ENCODE measurements around the gene FARP1.

Gene FARP1

DNA sequence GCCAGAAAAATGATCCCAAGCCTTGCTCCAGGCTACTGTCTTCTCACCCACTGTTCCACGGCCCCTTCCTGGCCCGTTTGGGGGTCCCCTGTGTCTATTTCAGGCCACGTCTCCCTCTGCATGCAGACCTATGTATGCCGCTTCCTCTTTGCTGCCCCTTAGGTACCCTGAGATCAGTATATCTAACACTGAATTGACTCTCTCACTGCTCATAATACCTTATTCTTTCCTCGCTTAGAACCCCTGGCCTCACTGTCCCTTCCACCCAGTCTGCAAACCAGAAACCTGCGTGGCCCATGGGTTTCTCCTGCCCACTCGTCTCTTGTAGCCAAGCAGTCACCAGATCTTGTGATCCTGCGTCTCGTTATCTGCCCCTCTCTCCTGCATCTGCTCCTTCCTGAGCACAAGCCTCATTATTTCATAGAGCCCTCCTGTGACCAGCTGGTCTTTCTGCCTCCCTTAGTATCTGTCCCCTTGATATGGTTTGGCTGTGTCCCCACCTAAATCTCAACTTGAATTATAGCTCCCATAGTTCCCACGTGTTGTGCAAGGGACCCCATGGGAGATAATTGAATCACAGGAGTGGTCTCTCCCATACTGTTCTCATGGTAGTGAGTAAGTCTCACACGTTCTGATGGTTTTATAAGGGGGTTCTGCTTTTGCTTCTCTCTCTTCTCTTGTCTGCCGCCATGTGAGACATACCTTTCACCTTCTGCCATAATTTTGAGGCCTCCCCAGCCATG is 143.1 kb downstream of the FARP1 start:
- Histone ChIP-seq H3K27ac (no peak overlapping the region), H3K9me3 (no peaks in the 10 kb centered on the region), H3K36me3 (0 out of 2 replicates have a peak, but pooled peaks cover 3% of the 10 kb centered on the region), H3K4me2 (no peak overlapping the region), H3K4me1 (peaks cover 35% of the 10 kb centered on the region), H3K27me3 (no peaks in the 10 kb centered on the region), H4K20me1 (no peaks in the 10 kb centered on the region; the same call in 1 of the 2 replicates), H3K4me3 (no peak overlapping the region), H3K9ac (no peak overlapping the region)
- no peak for TF ChIP-seq Cebpa-rat (IDR thresholded peaks at IDR 0.05)

DNA sequence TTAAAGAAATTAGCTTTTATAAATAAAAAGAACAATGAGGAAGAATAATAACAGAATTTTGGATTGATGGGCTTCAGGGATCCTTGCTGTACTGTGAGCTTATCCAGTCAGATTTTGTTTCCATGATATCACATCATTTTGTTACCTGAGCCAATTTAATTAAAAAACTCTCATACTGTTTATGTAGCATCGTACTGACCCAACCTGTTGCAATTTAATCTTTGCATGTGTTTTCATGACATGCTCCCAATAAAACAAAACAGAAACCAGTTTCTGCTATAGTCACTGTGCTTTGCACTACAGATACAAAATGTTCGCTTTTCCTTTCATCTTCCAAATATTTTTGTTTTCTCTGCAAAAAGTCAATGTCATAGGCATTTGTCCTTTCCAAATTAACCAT is 143.9 kb downstream of the FARP1 start:
- Histone ChIP-seq H3K27ac (no peak overlapping the region), H3K4me2 (no peak overlapping the region), H3K27me3 (no peaks in the 10 kb centered on the region), H4K20me1 (no peaks in the 10 kb centered on the region; the same call in 1 of the 2 replicates), H3K36me3 (0 out of 2 replicates have a peak, but pooled peaks cover 3% of the 10 kb centered on the region), H3K4me1 (peaks cover 27% of the 10 kb centered on the region), H3K9me3 (no peaks in the 10 kb centered on the region), H3K4me3 (no peak overlapping the region), H3K9ac (no peak overlapping the region)
- TF ChIP-seq Cebpa-rat (IDR thresholded peaks at IDR 0.05) = no peak

GRCh38 chr13:98288211-98288610 is 145.3 kb downstream of the FARP1 start:
- no peak overlapping the region for H3K4me3 ChIP-seq
- H3K27ac ChIP-seq = no peak overlapping the region
- H4K20me1 ChIP-seq = no peaks in the 10 kb centered on the region; the same call in 1 of the 2 replicates
- H3K4me2 ChIP-seq = no peak overlapping the region; the same call in 1 of the 2 replicates
- H3K9ac ChIP-seq = no peak overlapping the region
- TF ChIP-seq Cebpa-rat (IDR thresholded peaks at IDR 0.05) = no peak
- H3K36me3 ChIP-seq = 0 out of 2 replicates have a peak, but pooled peaks cover 3% of the 10 kb centered on the region
- no peaks in the 10 kb centered on the region for H3K27me3 ChIP-seq
- peaks cover 25% of the 10 kb centered on the region for H3K4me1 ChIP-seq
- no peaks in the 10 kb centered on the region for H3K9me3 ChIP-seq

DNA sequence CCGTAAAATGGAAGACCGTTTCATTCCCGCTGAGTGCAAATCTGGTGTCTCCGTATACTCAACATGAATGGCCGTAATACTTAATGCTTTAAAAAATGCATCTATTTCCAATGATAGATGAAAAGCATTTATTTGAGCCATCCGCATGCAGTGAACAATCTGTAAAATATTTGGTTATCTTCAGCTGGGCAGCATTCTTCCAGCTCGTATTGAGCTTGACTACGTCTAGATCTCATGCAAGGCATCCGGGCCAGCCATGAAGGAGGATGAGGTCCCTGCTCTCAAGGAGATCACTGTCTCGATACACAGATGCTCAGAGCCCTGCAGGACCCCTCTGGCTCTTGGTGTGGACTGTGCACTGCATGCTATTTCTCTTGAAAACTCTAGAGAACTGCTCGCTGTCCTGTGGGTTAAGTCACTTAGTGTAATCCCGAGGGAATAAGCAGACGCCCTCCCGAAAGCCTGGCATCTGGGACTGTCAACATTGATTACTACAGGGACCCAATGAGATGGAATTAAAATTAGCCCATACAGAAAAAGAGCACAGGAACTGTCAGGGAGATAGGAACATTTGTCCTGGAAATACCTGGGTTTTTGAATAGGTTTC is 146.5 kb downstream of the FARP1 start:
- Histone ChIP-seq H3K27me3 (no peaks in the 10 kb centered on the region), H3K9ac (no peak overlapping the region), H3K4me2 (no peak overlapping the region), H3K36me3 (0 out of 2 replicates have a peak, but pooled peaks cover 3% of the 10 kb centered on the region), H3K9me3 (no peaks in the 10 kb centered on the region), H3K27ac (no peak overlapping the region), H3K4me3 (no peak overlapping the region), H3K4me1 (peaks cover 25% of the 10 kb centered on the region), H4K20me1 (no peaks in the 10 kb centered on the region)
- TF ChIP-seq Cebpa-rat (IDR thresholded peaks at IDR 0.05) = no peak

GRCh38 chr13:98290261-98290660 is 147.4 kb downstream of the FARP1 start:
- no peaks in the 10 kb centered on the region for H4K20me1 ChIP-seq

GRCh38 chr13:98291658-98292057 is 148.8 kb downstream of the FARP1 start:
- Histone ChIP-seq H3K4me1 (peaks cover 11% of the 10 kb centered on the region), H3K36me3 (0 out of 2 replicates have a peak, but pooled peaks cover 3% of the 10 kb centered on the region), H3K9ac (no peak overlapping the region), H4K20me1 (no peaks in the 10 kb centered on the region), H3K4me2 (no peak overlapping the region), H3K27me3 (no peaks in the 10 kb centered on the region), H3K4me3 (no peak overlapping the region), H3K27ac (no peak overlapping the region), H3K9me3 (no peaks in the 10 kb centered on the region)
- TF ChIP-seq Cebpa-rat (IDR thresholded peaks at IDR 0.05) = no peak

More at GRCh38 chr13:98290261-98290660, 147.4 kb downstream of the FARP1 start:
- Histone ChIP-seq H3K9me3 (no peaks in the 10 kb centered on the region), H3K9ac (no peak overlapping the region), H3K27ac (no peak overlapping the region), H3K4me3 (no peak overlapping the region), H3K4me1 (peaks cover 19% of the 10 kb centered on the region), H3K36me3 (0 out of 2 replicates have a peak, but pooled peaks cover 3% of the 10 kb centered on the region), H3K27me3 (no peaks in the 10 kb centered on the region), H3K4me2 (no peak overlapping the region)
- TF ChIP-seq Cebpa-rat (IDR thresholded peaks at IDR 0.05) = no peak

DNA sequence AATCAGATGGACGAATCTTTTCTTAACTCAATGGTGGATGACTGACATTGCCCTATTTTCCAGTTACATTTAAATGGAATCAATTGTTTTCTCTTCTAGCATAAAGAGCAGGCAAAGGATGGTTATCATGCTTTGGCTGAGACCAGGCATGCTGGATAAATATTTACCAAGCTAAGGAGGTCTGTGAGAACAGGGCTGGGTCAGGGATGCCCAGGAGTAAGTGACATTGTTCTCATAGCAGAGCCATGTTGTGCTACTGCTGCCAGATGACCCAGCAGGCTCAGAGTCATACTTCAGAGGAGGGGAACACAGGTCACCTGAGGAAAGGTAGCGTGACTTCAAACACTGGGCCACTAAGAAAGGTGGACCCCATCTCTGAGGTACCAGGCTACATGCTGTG is 150.2 kb downstream of the FARP1 start:
- Histone ChIP-seq H3K27me3 (no peaks in the 10 kb centered on the region), H3K9me3 (no peaks in the 10 kb centered on the region), H3K4me3 (no peak overlapping the region), H4K20me1 (no peaks in the 10 kb centered on the region), H3K4me2 (no peak overlapping the region), H3K36me3 (0 out of 2 replicates have a peak, but pooled peaks cover 3% of the 10 kb centered on the region), H3K9ac (no peak overlapping the region), H3K4me1 (peaks cover 10% of the 10 kb centered on the region), H3K27ac (no peak overlapping the region)
- TF ChIP-seq Cebpa-rat (IDR thresholded peaks at IDR 0.05) = no peak

GRCh38 chr13:98293570-98294142 is 150.8 kb downstream of the FARP1 start:
- Histone ChIP-seq H4K20me1 (no peaks in the 10 kb centered on the region), H3K9ac (no peak overlapping the region), H3K9me3 (no peaks in the 10 kb centered on the region), H3K4me1 (peaks cover 5% of the 10 kb centered on the region), H3K36me3 (0 out of 2 replicates have a peak, but pooled peaks cover 3% of the 10 kb centered on the region), H3K27me3 (no peaks in the 10 kb centered on the region), H3K27ac (no peak overlapping the region), H3K4me2 (no peak overlapping the region), H3K4me3 (no peak overlapping the region)
- no peak for TF ChIP-seq Cebpa-rat (IDR thresholded peaks at IDR 0.05)

GRCh38 chr13:98295371-98295770 is 152.5 kb downstream of the FARP1 start:
- Histone ChIP-seq H3K4me2 (no peak overlapping the region), H3K36me3 (0 out of 2 replicates have a peak, but pooled peaks cover 3% of the 10 kb centered on the region), H3K27me3 (no peaks in the 10 kb centered on the region), H3K27ac (no peak overlapping the region), H3K4me1 (peaks cover 10% of the 10 kb centered on the region; the same call in 1 of the 2 replicates), H4K20me1 (no peaks in the 10 kb centered on the region), H3K9ac (no peak overlapping the region), H3K9me3 (no peaks in the 10 kb centered on the region), H3K4me3 (no peak overlapping the region)
- no peak for TF ChIP-seq Cebpa-rat (IDR thresholded peaks at IDR 0.05)

DNA sequence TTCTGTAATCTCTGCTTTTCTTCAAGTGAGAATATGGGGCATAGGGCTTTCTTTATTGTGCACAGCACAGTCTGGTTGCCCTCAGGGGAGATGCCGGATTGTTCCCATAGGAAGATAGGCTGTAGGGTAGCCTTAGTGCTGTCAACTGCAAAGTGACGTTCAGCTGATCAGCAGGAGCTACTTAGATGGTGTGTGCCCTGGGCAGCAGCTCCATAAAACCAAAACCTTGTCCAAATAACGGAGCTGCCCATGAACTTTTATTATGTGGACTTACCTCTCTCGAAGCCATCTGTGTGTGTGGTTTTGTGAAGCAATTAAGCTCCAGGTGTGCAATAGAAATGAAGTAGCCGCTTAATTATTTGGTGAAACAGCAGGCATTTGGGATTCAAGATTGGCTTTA is 154.2 kb downstream of the FARP1 start:
- no peak overlapping the region for H3K9ac ChIP-seq
- no peaks in the 10 kb centered on the region for H3K36me3 ChIP-seq
- no peak overlapping the region for H3K27ac ChIP-seq
- no peak for TF ChIP-seq Cebpa-rat (IDR thresholded peaks at IDR 0.05)
- H4K20me1 ChIP-seq = no peaks in the 10 kb centered on the region
- no peak overlapping the region for H3K4me2 ChIP-seq
- H3K27me3 ChIP-seq = no peaks in the 10 kb centered on the region
- H3K9me3 ChIP-seq = no peaks in the 10 kb centered on the region
- no peak overlapping the region for H3K4me3 ChIP-seq
- H3K4me1 ChIP-seq = peaks cover 10% of the 10 kb centered on the region; the same call in 1 of the 2 replicates
